ENCODE measurements around the gene GFRA4. TPM values are rescaled to one million over a fixed set of nuclear protein-coding genes. Genes with fewer than 3 reads are reported as not detected.

The GFRA4 gene
- total RNA-seq, 1 experiment from 2014 or later: not detected

DNA sequence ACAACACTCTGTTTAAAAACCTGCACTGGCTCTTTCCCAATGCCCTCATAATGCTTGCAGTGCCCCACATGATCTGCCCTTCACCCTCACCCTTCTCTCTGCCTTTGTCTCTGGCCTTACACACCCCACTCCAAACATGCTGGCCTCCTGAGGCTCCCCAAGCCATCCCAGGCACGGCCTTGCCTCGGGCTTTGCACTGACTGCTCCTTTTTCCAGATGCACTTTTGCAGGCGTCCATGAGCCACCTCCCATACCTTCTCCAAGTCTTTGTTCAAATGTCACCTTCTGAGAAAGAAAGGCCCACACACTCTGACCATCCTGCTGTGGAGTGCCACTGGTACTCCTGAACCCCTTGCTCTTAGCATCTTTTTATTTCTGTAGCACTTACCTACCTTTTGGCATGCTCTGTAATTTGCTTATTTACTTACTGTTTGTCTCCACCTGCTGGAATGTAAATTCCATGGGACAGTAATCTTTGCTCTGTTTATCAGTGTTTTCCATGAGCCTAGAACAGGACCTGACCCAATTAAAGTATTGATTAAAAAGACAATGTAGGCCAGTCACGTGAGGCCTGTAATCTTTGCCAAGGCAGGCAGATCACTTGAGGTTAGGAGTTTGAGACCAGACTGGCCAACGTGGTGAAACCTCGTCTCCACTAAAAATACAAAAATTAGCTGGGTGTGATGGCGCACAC, 30.7 kb downstream of the GFRA4 start:
- Histone ChIP-seq H3K4me3 (ENCODE audit: low read length) (no peak overlapping the region), H2AFZ (ENCODE audit: low read length) (no peak overlapping the region), H3K79me2 (ENCODE audit: low read length) (no peaks in the 10 kb centered on the region), H3K27me3 (ENCODE audit: low read length) (no peaks in the 10 kb centered on the region), H3K9me2 (replicated peaks; ENCODE audit: low read length) (no peaks in the 10 kb centered on the region), H3K36me3 (ENCODE audit: low read depth, low read length) (no peaks in the 10 kb centered on the region; the same call in 1 of the 2 replicates), H3K9me3 (ENCODE audit: low read length) (no peaks in the 10 kb centered on the region), H3K27ac (ENCODE audit: low read length) (no peak overlapping the region), H3F3A (ENCODE audit: low read length, unreplicated experiment) (no peaks in the 10 kb centered on the region), H3K4me2 (ENCODE audit: low read length) (no peak overlapping the region), H4K20me1 (ENCODE audit: low read length) (no peaks in the 10 kb centered on the region), H3K9ac (ENCODE audit: low read length) (no peak overlapping the region), H3K4me1 (ENCODE audit: insufficient read depth, low read length) (no peaks in the 10 kb centered on the region)
- CTCF ChIA-PET: no interaction called here
- ATAC-seq (peak; percentile 29; the same call in 1 of the 2 replicates), DNase-seq (peak; percentile 32)
- TF ChIP-seq, protein P1, sequence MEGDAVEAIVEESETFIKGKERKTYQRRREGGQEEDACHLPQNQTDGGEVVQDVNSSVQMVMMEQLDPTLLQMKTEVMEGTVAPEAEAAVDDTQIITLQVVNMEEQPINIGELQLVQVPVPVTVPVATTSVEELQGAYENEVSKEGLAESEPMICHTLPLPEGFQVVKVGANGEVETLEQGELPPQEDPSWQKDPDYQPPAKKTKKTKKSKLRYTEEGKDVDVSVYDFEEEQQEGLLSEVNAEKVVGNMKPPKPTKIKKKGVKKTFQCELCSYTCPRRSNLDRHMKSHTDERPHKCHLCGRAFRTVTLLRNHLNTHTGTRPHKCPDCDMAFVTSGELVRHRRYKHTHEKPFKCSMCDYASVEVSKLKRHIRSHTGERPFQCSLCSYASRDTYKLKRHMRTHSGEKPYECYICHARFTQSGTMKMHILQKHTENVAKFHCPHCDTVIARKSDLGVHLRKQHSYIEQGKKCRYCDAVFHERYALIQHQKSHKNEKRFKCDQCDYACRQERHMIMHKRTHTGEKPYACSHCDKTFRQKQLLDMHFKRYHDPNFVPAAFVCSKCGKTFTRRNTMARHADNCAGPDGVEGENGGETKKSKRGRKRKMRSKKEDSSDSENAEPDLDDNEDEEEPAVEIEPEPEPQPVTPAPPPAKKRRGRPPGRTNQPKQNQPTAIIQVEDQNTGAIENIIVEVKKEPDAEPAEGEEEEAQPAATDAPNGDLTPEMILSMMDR (conservative IDR thresholded peaks at IDR 0.05; ENCODE audit: low read depth, low read length): peak; percentile 60
- no peak for TF ChIP-seq EZH2phosphoT487 (IDR thresholded peaks at IDR 0.05; ENCODE audit: borderline replicate concordance, low read length)
- no TSS peak for BruUV-seq (replicated peaks)
- intact Hi-C loops (cut with micrococcal nuclease): loop anchor here (1.0 kb wide), 1 partner anchor 69 kb away; no protein-coding TSS in a partner anchor
- POLR2A ChIA-PET (ENCODE audit: unreplicated experiment): no interaction called here

DNA sequence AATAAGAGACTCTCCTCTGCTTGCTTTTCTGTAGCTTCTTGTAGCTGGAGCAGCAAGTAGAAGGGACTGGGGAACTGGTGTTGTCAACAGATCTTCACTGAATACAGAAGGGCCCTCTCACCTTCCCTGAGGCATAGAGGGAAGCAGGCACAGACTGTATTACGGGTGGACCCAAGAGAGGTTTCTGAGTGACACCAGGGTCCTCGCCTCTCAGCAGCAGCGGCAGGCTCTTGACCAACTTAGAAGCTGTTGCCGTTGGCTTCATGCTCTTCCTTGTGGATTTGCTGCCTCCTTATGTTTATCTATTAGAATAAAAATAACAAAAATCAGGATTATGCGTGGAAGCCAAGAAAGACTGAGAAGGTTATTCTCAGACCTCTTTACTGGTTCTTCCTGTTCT, 31.7 kb downstream of the GFRA4 start:
- TF ChIP-seq EZH2phosphoT487 (IDR thresholded peaks at IDR 0.05; ENCODE audit: borderline replicate concordance, low read length): no peak
- no peak for TF ChIP-seq EZH2 (IDR thresholded peaks at IDR 0.05; ENCODE audit: low read length, unreplicated experiment)
- TF ChIP-seq, protein P1 (conservative IDR thresholded peaks at IDR 0.05; ENCODE audit: low read depth, low read length): no peak
- Histone ChIP-seq H3K27me3 (ENCODE audit: low read length) (no peaks in the 10 kb centered on the region), H3K36me3 (ENCODE audit: low read depth, low read length) (no peaks in the 10 kb centered on the region; the same call in 1 of the 2 replicates), H3K9ac (ENCODE audit: low read length) (no peak overlapping the region), H3K27ac (ENCODE audit: low read length) (no peak overlapping the region), H3K9me3 (ENCODE audit: low read length) (no peaks in the 10 kb centered on the region), H3F3A (ENCODE audit: low read length, unreplicated experiment) (no peaks in the 10 kb centered on the region), H3K9me2 (replicated peaks; ENCODE audit: low read length) (no peaks in the 10 kb centered on the region), H4K20me1 (ENCODE audit: low read length) (no peaks in the 10 kb centered on the region), H2AFZ (ENCODE audit: low read length) (no peak overlapping the region), H3K4me3 (ENCODE audit: low read length) (no peak overlapping the region), H3K4me2 (ENCODE audit: low read length) (no peak overlapping the region), H3K79me2 (ENCODE audit: low read length) (no peaks in the 10 kb centered on the region), H3K4me1 (ENCODE audit: insufficient read depth, low read length) (no peaks in the 10 kb centered on the region)
- BruUV-seq (replicated peaks): no TSS peak
- DNase-seq (no peak), ATAC-seq (no peak)
- intact Hi-C loops (cut with micrococcal nuclease): no loop called here
- ChIA-PET POLR2A (ENCODE audit: unreplicated experiment) (no interaction called here), CTCF (no interaction called here)

DNA sequence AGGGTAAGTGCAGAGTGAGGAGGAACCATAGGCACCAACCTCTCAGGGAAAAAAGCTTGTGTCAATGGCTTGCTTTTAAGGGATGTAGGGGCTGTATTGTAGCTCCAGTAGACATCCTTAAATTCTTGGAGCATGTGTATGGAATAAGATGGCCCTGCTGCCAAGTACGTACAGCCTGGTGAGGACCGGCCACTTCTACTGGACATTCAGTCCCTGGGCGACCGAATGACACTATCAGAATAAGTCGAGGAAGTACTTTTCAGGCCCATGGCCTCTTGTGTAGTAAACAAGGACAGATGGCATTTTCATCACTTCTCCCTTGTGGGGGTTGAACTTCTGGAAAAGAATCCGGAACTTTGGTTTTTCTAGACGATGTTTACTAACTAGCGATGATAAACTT, 32.8 kb downstream of the GFRA4 start:
- POLR2A ChIA-PET (ENCODE audit: unreplicated experiment): no interaction called here
- DNase-seq: no peak
- no TSS peak for BruUV-seq (replicated peaks)
- Histone ChIP-seq H3K4me1 (ENCODE audit: insufficient read depth, low read length) (no peaks in the 10 kb centered on the region), H3K9me3 (ENCODE audit: low read length) (no peaks in the 10 kb centered on the region), H3K9me2 (replicated peaks; ENCODE audit: low read length) (no peaks in the 10 kb centered on the region), H3K4me2 (ENCODE audit: low read length) (no peak overlapping the region), H3K36me3 (ENCODE audit: low read depth, low read length) (no peaks in the 10 kb centered on the region; the same call in 1 of the 2 replicates), H4K20me1 (ENCODE audit: low read length) (no peaks in the 10 kb centered on the region), H3K27me3 (ENCODE audit: low read length) (no peaks in the 10 kb centered on the region), H3K4me3 (ENCODE audit: low read length) (no peak overlapping the region), H3K27ac (ENCODE audit: low read length) (no peak overlapping the region), H2AFZ (ENCODE audit: low read length) (no peak overlapping the region), H3K9ac (ENCODE audit: low read length) (no peak overlapping the region), H3K79me2 (ENCODE audit: low read length) (no peaks in the 10 kb centered on the region), H3F3A (ENCODE audit: low read length, unreplicated experiment) (no peaks in the 10 kb centered on the region)
- intact Hi-C loops (cut with micrococcal nuclease): no loop called here
- CTCF ChIA-PET: no interaction called here
- TF ChIP-seq EZH2 (IDR thresholded peaks at IDR 0.05; ENCODE audit: low read length, unreplicated experiment): no peak
- TF ChIP-seq, protein P1 (conservative IDR thresholded peaks at IDR 0.05; ENCODE audit: low read depth, low read length): no peak
- TF ChIP-seq EZH2phosphoT487 (IDR thresholded peaks at IDR 0.05; ENCODE audit: borderline replicate concordance, low read length): no peak
- ATAC-seq: no peak
